H9 (cell line): ENCODE results near the gene WDR7. TPM values are rescaled to one million over a fixed set of nuclear protein-coding genes. Genes with fewer than 3 reads are reported as not detected.

Source experiments
- DNase-seq: peaks from one replicate; pipeline ENCODE4 v3.0.0-alpha.2; 2017
- H2AFZ ChIP-seq: one replicate; pipeline ENCODE4 v1.6.1; 2013; ENCODE audit warnings: mild to moderate bottlenecking, low read length, control low read depth, moderate library complexity
- H2AK5ac ChIP-seq: 2 replicates; pipeline ENCODE4 v1.6.1; 2013; ENCODE audit warnings: low read length, control low read depth, mixed read lengths; ENCODE audit not compliant: insufficient read length
- H2BK120ac ChIP-seq: one replicate; pipeline ENCODE4 v1.6.1; 2013; ENCODE audit warnings: low read depth, mild to moderate bottlenecking, low read length, control low read depth, inconsistent platforms; ENCODE audit not compliant: poor library complexity, severe bottlenecking
- H2BK12ac ChIP-seq: 2 replicates; pipeline ENCODE4 v1.6.1; 2013; ENCODE audit warnings: low read length, control low read depth, mixed read lengths, low read depth; ENCODE audit not compliant: insufficient read length
- H2BK15ac ChIP-seq: 2 replicates; pipeline ENCODE4 v1.6.1; 2013; ENCODE audit warnings: low read depth, low read length, control low read depth
- H2BK20ac ChIP-seq: one replicate; pipeline ENCODE4 v1.6.1; 2013; ENCODE audit warnings: low read depth, mild to moderate bottlenecking, low read length, control low read depth, inconsistent platforms; ENCODE audit not compliant: poor library complexity, severe bottlenecking
- H2BK5ac ChIP-seq: 2 replicates; pipeline ENCODE4 v1.6.1; 2013; ENCODE audit warnings: low read length, control low read depth, mixed read lengths; ENCODE audit not compliant: insufficient read length
- H3K14ac ChIP-seq: 2 replicates; pipeline ENCODE4 v1.6.1; 2013; ENCODE audit warnings: low read length, control low read depth; ENCODE audit not compliant: insufficient read depth
- H3K18ac ChIP-seq: 2 replicates; pipeline ENCODE4 v1.6.1; 2013; ENCODE audit warnings: low read depth, mild to moderate bottlenecking, mixed read lengths, low read length, control low read depth; ENCODE audit not compliant: insufficient read length
- H3K23ac ChIP-seq: 2 replicates; pipeline ENCODE4 v1.6.1; 2013; ENCODE audit warnings: low read length, control low read depth, mixed read lengths, low read depth; ENCODE audit not compliant: insufficient read length
- H3K23me2 ChIP-seq: 2 replicates; pipeline ENCODE4 v1.6.1; 2013; ENCODE audit warnings: low read depth, mild to moderate bottlenecking, mixed read lengths, low read length, control low read depth; ENCODE audit not compliant: insufficient read length, poor library complexity, severe bottlenecking
- H3K27ac ChIP-seq: 2 replicates; pipeline ENCODE4 v1.5.1; 2013; ENCODE audit warnings: low read length, control low read depth, mixed read lengths, low read depth; ENCODE audit not compliant: insufficient read length
- H3K27me3 ChIP-seq: 2 replicates; pipeline ENCODE4 v1.6.1; 2013; ENCODE audit warnings: low read length, control low read depth, inconsistent platforms; ENCODE audit not compliant: insufficient read depth
- H3K4ac ChIP-seq: 2 replicates; pipeline ENCODE4 v1.6.1; 2013; ENCODE audit warnings: low read depth, mild to moderate bottlenecking, control low read depth, inconsistent platforms, low read length, moderate library complexity
- H3K4me1 ChIP-seq: 2 replicates; pipeline ENCODE4 v1.6.1; 2013; ENCODE audit warnings: low read length, control low read depth, inconsistent platforms; ENCODE audit not compliant: insufficient read depth
- H3K4me2 ChIP-seq: 2 replicates; pipeline ENCODE4 v1.6.1; 2013; ENCODE audit warnings: low read length, control low read depth, mixed read lengths; ENCODE audit not compliant: insufficient read length, insufficient read depth
- H3K56ac ChIP-seq: 2 replicates; pipeline ENCODE4 v1.6.1; 2013; ENCODE audit warnings: low read depth, mild to moderate bottlenecking, mixed read lengths, low read length, control low read depth; ENCODE audit not compliant: insufficient read length
- H3K79me1 ChIP-seq: 2 replicates; pipeline ENCODE4 v1.6.1; 2013; ENCODE audit warnings: low read depth, mild to moderate bottlenecking, moderate library complexity, low read length, control low read depth, inconsistent platforms; ENCODE audit not compliant: insufficient read depth, poor library complexity, severe bottlenecking
- H3K79me2 ChIP-seq: 2 replicates; pipeline ENCODE4 v1.6.1; 2013; ENCODE audit warnings: low read length, control low read depth, inconsistent platforms; ENCODE audit not compliant: insufficient read depth
- H3K9ac ChIP-seq: 2 replicates; pipeline ENCODE4 v1.6.1; 2013; ENCODE audit warnings: low read length, control low read depth, mixed read lengths; ENCODE audit not compliant: insufficient read length; ENCODE audit errors: extremely low read depth
- H3K9me3 ChIP-seq: one replicate; pipeline ENCODE4 v1.6.1; 2013; ENCODE audit warnings: low read depth, low read length, inconsistent platforms; ENCODE audit not compliant: control insufficient read depth
- H3T11ph ChIP-seq: one replicate; pipeline ENCODE4 v1.6.1; 2013; ENCODE audit warnings: mild to moderate bottlenecking, low read length, control low read depth, inconsistent platforms
- H4K20me1 ChIP-seq: one replicate; pipeline ENCODE4 v1.6.1; 2013; ENCODE audit not compliant: control insufficient read depth, insufficient read length, insufficient read depth
- H4K5ac ChIP-seq: 2 replicates; pipeline ENCODE4 v1.6.1; 2013; ENCODE audit warnings: low read depth, mild to moderate bottlenecking, mixed read lengths, low read length, control low read depth; ENCODE audit not compliant: insufficient read length
- H4K8ac ChIP-seq: replicated peaks from 2 replicates; pipeline ENCODE4 v1.6.1; 2013; ENCODE audit warnings: low read length, control low read depth, mixed read lengths, low read depth; ENCODE audit not compliant: insufficient read length
- H4K91ac ChIP-seq: 2 replicates; pipeline ENCODE4 v1.6.1; 2013; ENCODE audit warnings: low read depth, mild to moderate bottlenecking, moderate library complexity, mixed read lengths, low read length, control low read depth; ENCODE audit not compliant: insufficient read length
- H3K27ac Mint-ChIP-seq, 3 experiments: 2 replicates in 2 of 3; 3 replicates in 1 of 3; pipeline ENCODE4 v1.8.0; 2020 to 2021; ENCODE audit warnings: mixed read lengths in 3 of 3, mild to moderate bottlenecking in 1 of 3, moderate library complexity in 1 of 3
- H3K27me3 Mint-ChIP-seq: 2 replicates; pipeline ENCODE4 v1.8.0; 2021; ENCODE audit warnings: low read depth, mild to moderate bottlenecking, moderate library complexity, mixed read lengths
- H3K36me3 Mint-ChIP-seq, 3 experiments: 2 replicates in 2 of 3; 3 replicates in 1 of 3; pipeline ENCODE4 v1.8.0; 2020 to 2021; ENCODE audit warnings: low read depth in 3 of 3, mixed read lengths in 3 of 3; ENCODE audit not compliant: insufficient read depth in 1 of 3
- H3K4me1 Mint-ChIP-seq, 2 experiments: 2 replicates each; pipeline ENCODE4 v1.8.0; 2020; ENCODE audit warnings: mixed read lengths in 2 of 2
- H3K4me3 Mint-ChIP-seq, 2 experiments: 2 replicates in 1 of 2; 3 replicates in 1 of 2; pipeline ENCODE4 v1.8.0; 2020 to 2021; ENCODE audit warnings: mild to moderate bottlenecking in 2 of 2, mixed read lengths in 2 of 2, moderate library complexity in 1 of 2
- H3K9me3 Mint-ChIP-seq, 2 experiments: 2 replicates in 1 of 2; 3 replicates in 1 of 2; pipeline ENCODE4 v1.8.0; 2020; ENCODE audit warnings: mild to moderate bottlenecking in 2 of 2, mixed read lengths in 2 of 2, moderate library complexity in 1 of 2
- CTCF ChIP-seq: fragments of 200-600 bp; sonication (generic); conservative IDR thresholded peaks from 3 replicates; pipeline ENCODE4 v1.8.0; 2021; ENCODE audit warnings: antibody characterized with exemption, mild to moderate bottlenecking
- WGBS: extraction: QIAGEN DNeasy Blood & Tissue Kit; methylation state at CpG from one replicate; pipeline ENCODE4 v1.1.7; 2013; ENCODE audit warnings: missing lambda C conversion rate, low lambda C conversion rate, mixed read lengths; ENCODE audit not compliant: insufficient read length; ENCODE audit errors: extremely low coverage; 5-methylcytosine and 5-hydroxymethylcytosine counted together
- total RNA-seq: library from RNA; stranded (reverse); gene quantifications from 2 replicates; pipeline ENCODE4 v1.2.1, GENCODE V29; 2021

WDR7 gene
- total RNA-seq, 1 experiment from 2014 or later: 14.8 TPM

- no peaks in the 10 kb centered on the region for H3K36me3 Mint-ChIP-seq
- no peak overlapping the region for H2BK20ac ChIP-seq
- H3K23me2 ChIP-seq: no peaks in the 10 kb centered on the region
- no peak overlapping the region for H3K4me3 Mint-ChIP-seq
- H3K4ac ChIP-seq: no peak overlapping the region
- no peak overlapping the region for H3T11ph ChIP-seq
- no peaks in the 10 kb centered on the region for H4K20me1 ChIP-seq
- H4K91ac ChIP-seq: no peak overlapping the region
- H3K56ac ChIP-seq: no peak overlapping the region
- H3K27ac ChIP-seq: no peak overlapping the region
- no peak for DNase-seq
- H3K18ac ChIP-seq: no peak overlapping the region
- no peaks in the 10 kb centered on the region for H3K27me3 ChIP-seq
- no peaks in the 10 kb centered on the region for H3K9me3 ChIP-seq
- no peak overlapping the region for H3K4me2 ChIP-seq
- no peak overlapping the region for H3K23ac ChIP-seq
- H4K8ac ChIP-seq: no peak overlapping the region
- no peak overlapping the region for H2AK5ac ChIP-seq
- no CpG with 5 or more reads among the region's 4 CpGs for WGBS
- no peaks in the 10 kb centered on the region for H3K27me3 Mint-ChIP-seq
- no peak overlapping the region for H4K5ac ChIP-seq
- no peaks in the 10 kb centered on the region for H3K79me2 ChIP-seq
- no peak overlapping the region for H2BK120ac ChIP-seq
- H2BK12ac ChIP-seq: no peak overlapping the region
- H3K79me1 ChIP-seq: no peaks in the 10 kb centered on the region
- no peak for TF ChIP-seq CTCF
- H3K9ac ChIP-seq: no peak overlapping the region
- no peak overlapping the region for H3K27ac Mint-ChIP-seq
- H2AFZ ChIP-seq: no peak overlapping the region
- H3K9me3 Mint-ChIP-seq: no peaks in the 10 kb centered on the region
- no peak overlapping the region for H2BK5ac ChIP-seq
- H3K4me1 ChIP-seq: no peaks in the 10 kb centered on the region
- no peaks in the 10 kb centered on the region for H3K4me1 Mint-ChIP-seq
- H3K14ac ChIP-seq: no peak overlapping the region
- H2BK15ac ChIP-seq: no peak overlapping the region
Measured at GRCh38 chr18:56678836-56679565, 27.8 kb downstream of the WDR7 start.
